ENCODE results near the gene IL1A. TPM values are rescaled to one million over a fixed set of nuclear protein-coding genes. Genes with fewer than 3 reads are reported as not detected.

Gene IL1A
- total RNA-seq, 2 experiments from 2014 or later: 0.16 to 0.20 TPM

DNA sequence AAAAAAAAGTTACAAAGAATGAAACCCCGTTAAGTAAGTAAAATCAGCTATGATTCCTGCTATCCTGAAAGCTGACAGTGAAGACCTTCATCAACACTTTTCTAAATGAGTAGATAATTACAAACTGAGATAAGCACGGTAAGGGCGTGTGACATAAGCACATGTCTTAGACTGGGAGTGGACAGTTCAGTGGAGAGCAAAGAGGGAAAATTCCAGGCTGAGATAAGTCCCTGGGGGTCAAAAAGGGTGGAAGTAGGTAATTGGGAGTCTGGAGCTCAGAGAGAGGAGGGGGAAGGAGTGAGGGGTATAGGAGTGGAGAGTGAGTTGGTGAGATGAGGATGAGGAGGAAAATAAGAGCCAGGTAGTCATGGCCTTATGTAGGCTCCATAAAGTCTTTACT, 4.4 kb upstream of the IL1A start:
- H3K4me1 Mint-ChIP-seq: peaks cover 5% of the 10 kb centered on the region
- H3K27me3 Mint-ChIP-seq: peaks cover 31% of the 10 kb centered on the region
- H3K27ac Mint-ChIP-seq: no peak overlapping the region
- no peak for DNase-seq
- H3K4me3 Mint-ChIP-seq: no peak overlapping the region
- no peaks in the 10 kb centered on the region for H3K9me3 Mint-ChIP-seq
- H3K36me3 Mint-ChIP-seq: no peaks in the 10 kb centered on the region

- H3K9me3 Mint-ChIP-seq: no peaks in the 10 kb centered on the region
- H3K27ac Mint-ChIP-seq: no peak overlapping the region
- no peak for DNase-seq
- no peaks in the 10 kb centered on the region for H3K4me1 Mint-ChIP-seq
- no peaks in the 10 kb centered on the region for H3K36me3 Mint-ChIP-seq
- H3K27me3 Mint-ChIP-seq: peaks cover 30% of the 10 kb centered on the region
- no peak overlapping the region for H3K4me3 Mint-ChIP-seq
Observed at GRCh38 chr2:112787729-112788393, 3.6 kb upstream of the IL1A start.

DNA sequence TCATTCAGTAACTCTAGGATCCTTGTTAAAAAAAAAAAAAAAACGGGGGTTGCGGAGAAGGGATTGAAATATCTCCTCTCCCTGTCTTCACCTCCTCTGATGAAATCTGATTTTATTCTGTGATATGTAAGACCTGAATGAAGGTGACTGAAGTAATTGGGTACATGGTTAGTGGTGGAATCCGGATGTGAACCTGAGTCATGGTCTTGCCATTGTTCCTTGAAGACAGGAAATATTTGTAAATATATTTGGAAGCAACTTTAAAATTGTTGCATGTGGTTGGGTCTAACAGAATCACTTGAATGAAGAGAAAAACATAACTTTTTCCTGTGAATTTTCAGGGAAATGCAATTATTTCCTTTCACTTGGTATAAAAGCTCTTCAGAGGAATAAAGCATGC, 3.0 kb upstream of the IL1A start:
- DNase-seq: no peak
- no peak overlapping the region for H3K27ac Mint-ChIP-seq
- no peaks in the 10 kb centered on the region for H3K9me3 Mint-ChIP-seq
- H3K4me3 Mint-ChIP-seq: no peak overlapping the region
- H3K36me3 Mint-ChIP-seq: no peaks in the 10 kb centered on the region
- H3K4me1 Mint-ChIP-seq: no peaks in the 10 kb centered on the region
- peaks cover 30% of the 10 kb centered on the region for H3K27me3 Mint-ChIP-seq

DNA sequence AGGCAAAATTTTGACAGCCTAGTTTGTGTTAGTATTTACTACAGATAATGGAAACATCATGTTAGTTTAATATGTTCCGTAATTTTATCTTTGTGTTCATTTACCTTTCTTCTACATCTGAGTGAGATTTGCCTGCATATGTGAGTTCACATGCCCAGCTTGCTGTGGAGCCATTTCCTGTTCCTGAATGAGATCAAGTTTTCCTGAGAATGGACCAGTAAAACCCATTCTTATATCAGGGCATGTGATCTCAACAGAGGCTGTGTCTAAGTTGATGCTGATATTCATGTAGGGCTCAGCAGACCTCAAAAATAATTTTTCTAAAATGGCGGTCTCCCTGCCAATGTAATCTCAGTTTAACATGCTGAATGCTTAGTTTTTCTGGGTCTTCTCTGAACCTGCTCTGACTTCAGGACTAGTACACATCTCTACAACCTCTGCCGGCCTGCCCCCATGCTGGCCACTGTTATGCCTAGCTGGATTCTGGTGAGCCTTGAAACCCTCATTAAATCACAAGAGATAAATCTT, 1.0 kb downstream of the IL1A start:
- no peaks in the 10 kb centered on the region for H3K9me3 Mint-ChIP-seq
- no peak overlapping the region for H3K4me3 Mint-ChIP-seq
- H3K4me1 Mint-ChIP-seq: no peaks in the 10 kb centered on the region
- peaks cover 43% of the 10 kb centered on the region for H3K27me3 Mint-ChIP-seq
- H3K36me3 Mint-ChIP-seq: no peaks in the 10 kb centered on the region
- H3K27ac Mint-ChIP-seq: no peak overlapping the region
- no peak for DNase-seq

DNA sequence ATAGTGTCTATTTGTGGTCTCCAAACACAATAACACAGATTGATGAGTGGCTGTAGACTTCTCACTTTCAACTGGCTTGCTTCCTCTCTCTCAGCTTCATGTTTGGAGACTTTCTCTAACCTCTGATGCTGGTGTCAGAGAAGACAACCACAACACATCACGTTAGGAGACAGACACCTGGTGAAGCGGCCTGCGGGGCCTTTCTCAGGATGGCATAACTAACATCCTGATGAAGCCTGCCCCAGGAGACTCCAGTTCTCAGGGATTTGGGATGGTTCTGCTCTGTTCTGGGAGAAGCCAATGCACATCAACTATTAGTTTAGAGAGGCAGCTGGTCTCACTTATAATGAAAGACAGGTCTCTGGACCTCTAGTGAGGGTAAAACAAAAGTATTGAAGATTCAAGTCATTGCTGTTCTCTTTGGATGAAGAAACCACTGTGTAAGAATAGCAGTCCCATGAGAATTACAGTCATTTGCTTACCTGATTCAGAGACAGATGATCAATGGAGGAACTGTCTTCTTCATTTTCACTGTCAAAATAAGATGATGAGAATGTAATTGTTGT, 2.0 kb downstream of the IL1A start:
- Mint-ChIP-seq H3K36me3 (no peaks in the 10 kb centered on the region), H3K4me3 (no peak overlapping the region), H3K27ac (no peak overlapping the region), H3K27me3 (peaks cover 47% of the 10 kb centered on the region), H3K4me1 (peaks cover 3% of the 10 kb centered on the region), H3K9me3 (no peaks in the 10 kb centered on the region)
- no peak for DNase-seq

DNA sequence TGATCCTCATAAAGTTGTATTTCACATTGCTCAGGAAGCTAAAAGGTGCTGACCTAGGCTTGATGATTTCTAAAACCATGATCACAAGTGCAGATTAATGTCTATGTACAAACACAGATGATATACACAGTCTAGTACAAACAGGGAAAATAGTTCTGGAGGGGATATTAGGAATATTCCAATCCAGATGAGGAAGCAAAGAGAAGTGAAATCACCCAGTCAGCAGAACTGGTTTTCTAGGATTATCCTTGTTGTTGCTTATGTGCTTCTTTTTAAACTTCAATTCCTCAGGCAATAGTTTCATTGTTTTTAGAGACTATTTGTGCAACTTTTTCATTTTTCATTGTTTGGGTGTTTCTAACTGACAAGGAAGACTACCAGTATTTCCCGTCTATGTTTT, 4.7 kb downstream of the IL1A start:
- Mint-ChIP-seq H3K27ac (no peak overlapping the region), H3K36me3 (peaks cover 2% of the 10 kb centered on the region), H3K4me3 (no peak overlapping the region), H3K27me3 (peaks cover 37% of the 10 kb centered on the region), H3K9me3 (peaks cover 3% of the 10 kb centered on the region), H3K4me1 (peaks cover 11% of the 10 kb centered on the region)
- DNase-seq: no peak

GRCh38 chr2:112777036-112777435, 7.3 kb downstream of the IL1A start:
- no peak for DNase-seq
- no peak overlapping the region for H3K4me3 Mint-ChIP-seq
- H3K36me3 Mint-ChIP-seq: peaks cover 2% of the 10 kb centered on the region
- H3K27me3 Mint-ChIP-seq: peaks cover 29% of the 10 kb centered on the region
- peaks cover 11% of the 10 kb centered on the region for H3K4me1 Mint-ChIP-seq
- peaks cover 3% of the 10 kb centered on the region for H3K9me3 Mint-ChIP-seq
- H3K27ac Mint-ChIP-seq: peak overlapping the region; percentile 39

DNA sequence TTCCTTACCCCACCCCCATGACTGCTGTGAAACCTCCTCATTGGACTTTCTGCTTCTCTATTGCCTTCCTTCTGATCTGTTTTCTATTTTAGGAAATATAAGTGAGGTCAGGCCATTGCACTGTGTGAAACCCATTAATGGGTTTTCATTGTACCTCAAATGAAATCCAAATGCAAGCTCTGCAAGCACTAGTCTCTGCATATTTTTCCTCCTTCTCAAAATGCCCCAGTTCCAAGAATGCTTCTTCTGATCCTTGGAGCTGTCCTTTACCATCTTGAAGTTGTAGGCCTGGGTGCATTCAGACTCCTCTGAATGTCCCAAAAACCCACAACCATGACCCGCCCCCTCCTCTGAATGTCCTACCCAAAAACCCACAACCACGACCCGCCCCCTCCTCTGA, 8.2 kb downstream of the IL1A start:
- Mint-ChIP-seq H3K27ac (no peak overlapping the region), H3K4me1 (peaks cover 11% of the 10 kb centered on the region), H3K9me3 (peaks cover 3% of the 10 kb centered on the region), H3K36me3 (peaks cover 2% of the 10 kb centered on the region), H3K27me3 (peaks cover 22% of the 10 kb centered on the region), H3K4me3 (no peak overlapping the region)
- no peak for DNase-seq

- Mint-ChIP-seq H3K27ac (no peak overlapping the region), H3K36me3 (peaks cover 2% of the 10 kb centered on the region), H3K27me3 (peaks cover 22% of the 10 kb centered on the region), H3K9me3 (peaks cover 3% of the 10 kb centered on the region), H3K4me1 (peaks cover 11% of the 10 kb centered on the region), H3K4me3 (no peak overlapping the region)
- DNase-seq: no peak
Observed at GRCh38 chr2:112774536-112775285, 9.6 kb downstream of the IL1A start.

DNA sequence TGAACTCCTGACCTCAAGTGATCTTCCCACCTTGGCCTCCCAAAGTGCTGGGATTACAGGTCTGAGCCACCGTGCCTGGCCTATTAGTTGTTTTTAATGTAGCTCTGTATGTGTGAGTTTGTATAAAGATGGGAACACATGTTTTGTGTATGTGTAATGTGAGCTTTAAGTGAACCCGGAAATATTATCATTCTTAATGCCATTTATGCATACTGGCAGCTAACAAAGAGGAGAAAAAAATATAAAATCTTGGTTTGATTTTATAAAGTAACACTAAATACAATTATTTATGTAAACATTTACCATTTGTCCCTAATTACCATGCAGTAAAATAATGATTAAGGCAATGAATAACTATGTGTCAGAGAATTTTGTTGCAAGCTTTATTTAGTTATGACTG, 10.7 kb downstream of the IL1A start:
- H3K4me3 Mint-ChIP-seq: no peak overlapping the region
- H3K27me3 Mint-ChIP-seq: peaks cover 17% of the 10 kb centered on the region
- H3K4me1 Mint-ChIP-seq: peaks cover 11% of the 10 kb centered on the region
- DNase-seq: no peak
- H3K36me3 Mint-ChIP-seq: peaks cover 2% of the 10 kb centered on the region
- H3K27ac Mint-ChIP-seq: no peak overlapping the region
- peaks cover 3% of the 10 kb centered on the region for H3K9me3 Mint-ChIP-seq

DNA sequence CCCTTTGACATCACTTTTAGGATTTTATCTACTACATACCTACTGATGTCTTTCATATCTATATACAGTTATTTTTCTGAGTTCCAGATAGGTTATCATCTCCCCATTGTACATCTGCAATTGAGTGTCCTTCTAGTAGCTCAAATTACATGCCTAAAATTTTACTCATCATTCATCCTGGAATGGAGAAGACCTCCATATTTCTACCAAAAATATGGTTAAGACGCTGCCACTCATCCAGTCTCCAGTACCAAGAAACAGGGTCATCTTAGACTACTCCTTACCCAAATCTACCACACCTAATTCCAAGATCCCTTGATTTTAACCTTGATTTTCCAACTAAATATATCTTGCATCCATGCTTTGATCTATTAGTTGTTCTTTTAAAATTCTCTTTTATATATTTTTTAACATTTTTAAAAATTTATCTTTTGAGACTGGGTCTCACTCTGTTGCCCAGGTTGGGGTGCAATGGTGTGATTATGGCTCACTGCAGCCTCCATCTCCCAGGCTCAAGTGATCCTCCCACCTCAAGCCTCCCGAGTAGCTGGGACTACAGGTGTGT, 11.3 kb downstream of the IL1A start:
- Mint-ChIP-seq H3K9me3 (peaks cover 3% of the 10 kb centered on the region), H3K4me1 (peaks cover 14% of the 10 kb centered on the region), H3K36me3 (peaks cover 2% of the 10 kb centered on the region), H3K4me3 (no peak overlapping the region), H3K27ac (no peak overlapping the region), H3K27me3 (peaks cover 17% of the 10 kb centered on the region)
- DNase-seq: no peak

GRCh38 chr2:112772322-112772721, 12.0 kb downstream of the IL1A start:
- H3K4me1 Mint-ChIP-seq: peaks cover 13% of the 10 kb centered on the region
- peaks cover 3% of the 10 kb centered on the region for H3K9me3 Mint-ChIP-seq
- no peak overlapping the region for H3K4me3 Mint-ChIP-seq
- H3K27ac Mint-ChIP-seq: no peak overlapping the region
- no peak for DNase-seq
- peaks cover 11% of the 10 kb centered on the region for H3K27me3 Mint-ChIP-seq
- H3K36me3 Mint-ChIP-seq: peaks cover 2% of the 10 kb centered on the region

DNA sequence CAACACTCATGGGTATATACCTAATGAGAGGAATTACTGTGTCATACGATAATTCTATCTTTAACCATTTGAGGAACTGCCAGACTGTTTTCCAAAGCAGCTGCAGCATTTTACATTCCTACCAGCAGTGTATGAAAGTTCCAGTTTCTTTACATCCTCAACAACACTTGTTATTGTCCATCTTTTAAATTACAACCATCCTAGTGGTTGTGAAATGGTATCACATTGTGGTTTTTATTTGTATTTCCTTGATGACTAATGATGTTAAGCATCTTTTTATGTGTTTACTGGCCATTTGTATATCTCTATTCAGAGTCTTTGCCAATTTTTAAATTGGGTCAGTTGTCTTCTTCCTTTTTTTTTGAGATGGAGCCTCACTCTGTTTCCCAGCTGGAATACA, 15.9 kb downstream of the IL1A start:
- Mint-ChIP-seq H3K27ac (no peak overlapping the region), H3K36me3 (peaks cover 2% of the 10 kb centered on the region), H3K4me1 (peaks cover 8% of the 10 kb centered on the region), H3K9me3 (no peaks in the 10 kb centered on the region), H3K4me3 (no peak overlapping the region), H3K27me3 (peaks cover 4% of the 10 kb centered on the region)
- DNase-seq: no peak

- H3K36me3 Mint-ChIP-seq: peaks cover 2% of the 10 kb centered on the region
- H3K27me3 Mint-ChIP-seq: peaks cover 4% of the 10 kb centered on the region
- no peak overlapping the region for H3K27ac Mint-ChIP-seq
- H3K4me3 Mint-ChIP-seq: no peak overlapping the region
- peaks cover 8% of the 10 kb centered on the region for H3K4me1 Mint-ChIP-seq
- DNase-seq: no peak
- H3K9me3 Mint-ChIP-seq: no peaks in the 10 kb centered on the region
Observed at GRCh38 chr2:112767693-112768330, 16.5 kb downstream of the IL1A start.

DNA sequence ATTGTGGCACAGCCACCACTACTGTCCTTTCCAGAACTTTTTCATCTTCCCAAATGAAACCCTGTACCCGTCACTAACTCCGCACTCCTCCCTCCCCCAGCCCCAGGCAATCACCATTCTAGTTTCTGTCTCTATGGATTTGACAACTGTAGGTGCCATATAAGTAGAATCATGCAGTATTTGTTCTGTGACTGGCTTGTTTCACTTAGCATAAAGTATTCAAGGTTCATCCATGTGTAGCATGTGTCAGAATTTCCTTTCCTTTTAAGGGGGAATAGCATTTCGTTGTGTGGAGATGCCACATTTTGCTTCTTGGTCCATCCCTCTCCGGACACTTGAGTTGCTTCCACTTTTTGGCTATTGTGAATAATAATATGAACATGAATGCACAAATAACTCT, 19.0 kb downstream of the IL1A start:
- no peak overlapping the region for H3K27ac Mint-ChIP-seq
- peak overlapping the region; percentile 97 for H3K4me3 Mint-ChIP-seq
- H3K27me3 Mint-ChIP-seq: no peaks in the 10 kb centered on the region
- H3K9me3 Mint-ChIP-seq: no peaks in the 10 kb centered on the region
- peaks cover 8% of the 10 kb centered on the region for H3K4me1 Mint-ChIP-seq
- H3K36me3 Mint-ChIP-seq: peaks cover 10% of the 10 kb centered on the region
- no peak for DNase-seq
